NCI-H2227 treated with DMSO at 0.1 percent for 48 hours (cell line): ENCODE data around the gene HYAL3.
"Not testable (repeated sequence)": the region's sequence is repeated elsewhere in the genome, so short reads cannot be mapped to it uniquely, and the experiment has no call there.

Source experiments
- DNase-seq: peaks from one replicate; lab custom pipeline; 2025; lab: John Stamatoyannopoulos, UW

HYAL3 gene

DNA sequence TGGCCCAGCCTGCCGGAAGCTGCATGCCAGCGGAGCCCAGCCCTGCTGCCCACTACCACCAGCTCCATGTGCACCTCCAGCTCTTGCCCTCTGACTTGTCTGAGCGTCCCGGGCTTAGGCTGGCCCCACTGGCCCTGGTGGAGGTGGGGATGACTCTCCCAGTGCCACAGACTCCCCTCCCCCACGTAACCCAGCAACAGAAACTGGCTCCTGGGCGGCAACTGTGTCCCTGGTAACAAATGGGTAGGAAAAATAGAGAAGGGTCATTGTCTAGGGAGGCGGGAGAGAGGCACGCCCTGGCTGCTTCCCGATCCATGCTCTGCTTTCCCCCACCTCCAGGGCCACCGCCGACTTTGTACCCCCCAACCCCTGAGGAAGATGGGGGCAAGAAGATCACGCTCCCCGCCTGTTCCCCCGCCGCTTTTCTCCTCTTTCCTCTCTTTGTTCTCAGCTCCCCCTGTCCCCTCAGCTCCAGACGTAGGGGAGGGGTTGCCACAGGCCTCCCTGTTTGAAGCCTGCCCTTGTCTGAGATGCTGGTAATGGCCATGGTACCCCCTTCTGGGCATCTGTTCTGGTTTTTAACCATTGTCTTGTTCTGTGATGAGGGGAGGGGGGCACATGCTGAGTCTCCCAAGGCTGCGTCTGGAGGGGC is 41.0 kb downstream of the HYAL3 start:
- DNase-seq = peak; percentile 61

- no peak for DNase-seq
Observed at GRCh38 chr3:50256978-50257890, 42.0 kb downstream of the HYAL3 start.

DNA sequence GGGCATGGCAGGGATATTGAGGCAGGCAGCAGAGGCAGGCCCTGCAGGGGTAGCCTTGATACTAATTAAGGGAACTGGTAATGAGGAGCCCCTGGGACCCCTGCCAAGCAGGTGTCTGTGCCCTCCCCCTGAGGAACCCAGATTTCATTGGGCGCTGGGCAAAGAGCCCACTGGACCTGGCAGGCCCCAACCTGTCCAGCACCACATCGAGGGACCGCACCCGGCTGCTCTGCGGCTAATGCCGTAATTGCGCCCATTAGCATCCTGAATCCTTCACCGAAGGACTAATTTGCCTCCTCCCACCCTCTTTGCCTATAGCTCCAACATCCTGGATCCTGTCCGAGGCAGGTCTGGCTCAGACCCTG is 44.0 kb downstream of the HYAL3 start:
- no peak for DNase-seq

DNA sequence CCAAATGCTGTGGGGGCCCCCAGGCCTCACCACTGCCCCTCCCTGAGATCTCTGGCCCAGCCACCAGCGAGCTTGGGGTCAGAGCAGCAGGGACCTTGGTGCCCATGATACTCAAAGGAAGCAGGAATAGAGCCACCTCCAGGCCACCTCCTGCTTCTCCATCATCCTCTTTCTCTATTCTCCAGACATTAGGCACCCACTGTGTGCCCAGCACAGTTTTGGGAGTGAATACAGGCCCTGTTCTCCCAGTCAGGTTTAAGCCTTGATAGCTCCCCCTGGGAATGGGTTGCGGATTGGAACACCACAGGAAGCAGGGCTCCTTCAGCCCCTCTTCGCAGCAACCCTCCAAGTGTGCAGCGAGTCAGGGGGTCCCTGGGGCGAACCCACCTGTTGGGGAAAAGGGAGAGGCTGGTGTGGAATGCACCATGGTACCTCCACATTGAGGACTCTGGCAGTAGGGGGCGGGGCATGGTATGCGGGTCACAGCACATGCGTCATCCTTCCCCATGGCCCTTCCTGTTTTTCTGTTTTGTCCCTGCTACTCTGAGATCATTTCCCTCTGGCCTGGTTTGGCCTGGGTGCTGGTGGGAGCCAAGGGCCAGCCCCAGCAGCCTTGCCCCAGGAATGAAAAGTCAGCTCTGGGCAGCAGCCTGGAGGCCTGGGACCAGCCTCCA is 44.5 kb downstream of the HYAL3 start:
- DNase-seq = no peak

GRCh38 chr3:50251220-50251619 is 48.0 kb downstream of the HYAL3 start:
- DNase-seq = no peak

DNA sequence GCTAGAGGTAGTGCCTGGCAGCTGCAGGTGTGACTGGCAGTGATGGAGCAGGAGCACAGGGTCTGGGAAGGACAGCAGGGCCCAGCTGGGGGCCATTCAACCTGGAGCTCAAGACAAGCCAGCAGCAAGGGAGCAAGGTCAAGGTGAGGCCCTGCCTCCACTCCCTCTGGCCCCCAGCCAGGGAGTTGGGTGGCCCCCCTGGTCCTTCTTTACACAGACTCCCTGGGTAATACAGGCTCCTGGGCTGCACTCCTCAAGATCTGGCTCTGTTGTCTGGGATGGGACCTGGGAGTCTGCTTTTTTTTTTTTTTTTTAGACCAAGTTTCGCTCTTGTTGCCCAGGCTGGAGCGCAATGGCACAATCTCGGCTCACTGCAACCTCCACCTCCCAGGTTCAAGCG is 48.7 kb downstream of the HYAL3 start:
- no peak for DNase-seq

DNA sequence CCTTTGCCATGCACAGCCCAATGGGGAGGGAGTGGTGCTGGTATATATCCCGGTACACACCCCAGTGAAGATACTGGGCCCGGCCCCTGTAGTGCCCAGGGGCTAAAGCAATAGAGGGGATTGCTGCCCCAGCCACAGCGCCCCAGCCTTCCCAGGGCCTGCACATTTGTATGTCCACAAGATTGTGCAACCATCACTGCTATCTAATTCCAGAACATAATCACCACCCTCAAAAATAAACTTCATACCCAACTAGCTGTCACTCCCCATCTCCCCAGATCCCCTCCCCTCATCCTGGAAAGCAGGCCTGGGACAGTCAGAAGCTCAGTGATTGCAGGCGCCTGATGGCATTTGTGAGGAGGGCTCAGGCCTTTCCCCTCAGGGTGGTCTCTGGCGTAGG is 49.7 kb downstream of the HYAL3 start:
- DNase-seq = no peak

GRCh38 chr3:50248387-50248786 is 50.8 kb downstream of the HYAL3 start:
- DNase-seq = no peak

DNA sequence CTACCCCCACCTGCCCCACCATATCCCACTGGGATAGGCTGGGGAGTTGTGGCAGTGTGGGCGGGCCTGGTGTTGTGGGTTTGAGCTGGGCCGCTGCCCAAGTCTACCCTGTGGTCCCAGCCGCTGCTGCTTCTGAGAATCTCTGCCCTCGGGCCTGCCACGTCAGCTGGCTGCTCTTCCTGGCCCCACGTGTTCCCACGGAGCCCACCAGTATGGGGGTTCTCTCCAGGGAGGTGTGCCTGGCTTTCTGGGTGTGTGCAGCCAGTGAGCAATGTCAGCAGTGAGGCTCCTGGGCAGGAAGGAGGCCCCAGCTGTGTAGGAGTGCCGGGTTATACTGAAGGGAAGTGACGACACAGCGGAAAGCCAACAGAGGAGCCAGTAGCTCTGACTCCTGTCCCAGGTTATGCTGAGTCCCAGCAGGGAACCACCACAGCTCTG is 52.7 kb downstream of the HYAL3 start:
- DNase-seq = no peak

DNA sequence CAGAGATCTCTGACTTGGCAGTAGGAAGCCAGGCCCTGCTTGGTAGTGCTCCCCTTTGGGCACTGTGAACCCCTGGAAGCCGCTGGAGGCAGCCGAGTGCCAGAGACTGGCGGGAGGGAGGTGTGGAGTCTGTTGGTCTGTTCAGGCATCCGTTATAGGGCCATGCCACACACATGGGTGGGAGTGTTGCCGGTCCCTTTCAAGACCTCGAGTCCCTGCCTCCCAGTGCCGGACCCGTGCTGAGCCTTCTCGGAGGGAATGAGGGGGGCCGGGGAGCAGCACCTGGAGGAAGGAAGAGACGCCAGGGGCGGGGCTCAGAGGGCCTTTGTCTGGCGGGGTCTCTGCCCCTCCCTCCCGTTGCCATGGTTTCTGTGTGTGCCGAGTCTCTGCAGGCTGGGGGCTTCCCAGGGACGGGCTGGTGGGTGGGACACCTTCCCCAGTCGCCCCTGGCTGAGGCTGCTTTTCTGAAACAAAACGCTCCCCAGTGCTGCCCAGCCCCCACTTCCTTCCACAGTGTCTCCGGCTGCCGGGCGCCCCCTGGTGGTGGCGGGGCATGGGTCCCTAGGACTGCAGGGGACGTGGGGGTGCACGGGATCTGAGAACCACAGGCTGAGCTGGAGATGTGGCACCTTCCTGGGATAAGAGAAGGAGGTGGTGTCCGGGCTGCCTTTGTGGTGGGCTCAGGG is 53.2 kb downstream of the HYAL3 start:
- peak; percentile 70 for DNase-seq

- no peak for DNase-seq
Observed at GRCh38 chr3:50245251-50245745, 53.9 kb downstream of the HYAL3 start.

DNA sequence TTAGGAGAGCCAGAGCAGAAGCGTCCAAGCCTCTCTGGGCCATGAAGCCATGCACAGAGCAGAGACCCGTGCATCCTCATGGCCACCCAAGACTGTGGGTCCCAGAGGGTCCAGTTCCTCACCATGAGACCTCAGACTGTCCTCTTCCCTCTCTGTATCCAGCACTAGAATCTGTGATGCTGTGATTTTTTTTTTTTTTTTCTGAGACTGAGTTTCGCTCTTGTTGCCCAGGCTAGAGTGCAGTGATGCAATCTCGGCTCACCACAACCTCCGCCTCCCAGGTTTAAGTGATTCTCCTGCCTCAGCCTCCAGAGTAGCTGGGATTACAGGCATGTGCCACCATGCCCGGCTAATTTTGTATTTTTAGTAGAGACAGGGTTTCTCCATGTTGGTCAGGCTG is 54.4 kb downstream of the HYAL3 start:
- not testable (repeated sequence) for DNase-seq

DNA sequence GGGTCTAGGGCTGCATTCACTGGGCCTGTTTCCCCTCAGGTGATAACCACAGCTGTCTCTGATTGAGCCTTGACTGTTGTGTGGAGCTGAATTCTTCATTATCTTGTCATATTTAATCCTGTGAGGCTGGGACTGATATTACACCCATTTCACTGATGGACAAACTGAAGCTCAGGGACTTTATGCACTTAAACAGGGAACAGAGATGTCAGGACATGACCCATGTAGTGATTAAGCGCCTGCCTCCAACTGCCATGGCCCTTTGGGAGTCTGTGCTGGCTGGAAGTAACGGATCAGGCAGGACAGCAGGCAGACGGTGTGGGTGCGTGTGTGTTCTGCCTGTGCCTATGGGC is 55.7 kb downstream of the HYAL3 start:
- DNase-seq = no peak

DNA sequence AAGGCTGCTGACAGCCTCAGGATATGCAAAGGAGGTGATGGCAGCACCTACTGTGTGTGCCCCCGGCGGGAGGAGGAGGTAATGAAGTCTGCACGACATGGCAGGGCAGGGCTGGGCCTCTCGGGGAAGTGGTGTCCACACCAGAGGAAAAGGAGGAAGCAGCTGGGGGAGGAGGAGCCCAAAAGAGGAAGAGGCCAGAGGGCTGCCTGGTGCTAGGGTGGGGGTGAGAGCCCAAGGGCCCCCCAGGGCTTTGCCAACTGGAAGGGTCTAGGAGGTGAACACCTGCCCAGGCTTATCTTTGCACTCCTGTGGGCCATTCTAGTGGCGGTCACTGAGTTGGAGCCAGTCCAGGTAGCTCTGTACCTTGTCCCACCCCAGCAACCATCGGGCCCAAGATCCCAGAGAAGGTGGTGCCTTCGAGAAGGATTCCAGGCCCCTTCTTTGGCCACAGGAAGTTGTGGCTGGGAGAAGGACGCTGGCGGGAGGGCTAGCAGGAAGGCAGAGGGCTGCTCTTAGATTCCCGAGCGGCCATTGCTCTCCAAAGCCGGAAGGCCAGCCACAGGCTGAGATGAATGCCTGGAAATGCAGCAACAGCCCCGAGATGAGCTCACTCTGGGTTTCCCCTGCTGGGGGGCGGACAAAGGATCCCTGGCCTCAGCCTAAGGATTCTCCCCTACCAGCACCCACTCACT is 56.2 kb downstream of the HYAL3 start:
- no peak for DNase-seq
